Measurements from ENCODE around the gene MINDY2. TPM values are rescaled to one million over a fixed set of nuclear protein-coding genes. Genes with fewer than 3 reads are reported as not detected.
"Not testable (repeated sequence)": the region's sequence is repeated elsewhere in the genome, so short reads cannot be mapped to it uniquely, and the experiment has no call there.

The MINDY2 gene
- polyA plus RNA-seq, 12 donors, result 9.1 to 15.7 (median 11.3) TPM; not detected in 1

- DNase-seq, result no peak
Measured at GRCh38 chr15:58880320-58880719, 109.2 kb downstream of the MINDY2 start.

GRCh38 chr15:58882243-58882642 is 111.1 kb downstream of the MINDY2 start:
- DNase-seq, result no peak

- DNase-seq, result not testable (repeated sequence)
Measured at GRCh38 chr15:58883926-58884325, 112.8 kb downstream of the MINDY2 start.

- DNase-seq, result no peak
Measured at GRCh38 chr15:58886921-58887320, 115.8 kb downstream of the MINDY2 start.

- DNase-seq, result no peak
Measured at GRCh38 chr15:58889363-58889762, 118.3 kb downstream of the MINDY2 start.

- no peak for DNase-seq
Measured at GRCh38 chr15:58898150-58898680, 127.1 kb downstream of the MINDY2 start.

- DNase-seq, result no peak
Measured at GRCh38 chr15:58900631-58901030, 129.5 kb downstream of the MINDY2 start.

GRCh38 chr15:58908550-58909309 is 137.6 kb downstream of the MINDY2 start:
- DNase-seq, result no peak

- no peak for DNase-seq
Measured at GRCh38 chr15:58909616-58910015, 138.5 kb downstream of the MINDY2 start.

- DNase-seq, result no peak
Measured at GRCh38 chr15:58910456-58910855, 139.4 kb downstream of the MINDY2 start.

Other genes starting within 250 kb of the MINDY2 start
- gene ADAM10, start 21.6 kb upstream of the MINDY2 start, polyA plus RNA-seq (ENCODE audit: insufficient read length in 12 of 12), result 100 to 1,000 TPM in 4 of 12 donors, 10 to 100 TPM in 7, not detected in 1; 78.2 to 136 (median 91.3) TPM
- gene SLTM, start 162.4 kb downstream of the MINDY2 start, polyA plus RNA-seq (ENCODE audit: insufficient read length in 12 of 12), result 100 to 1,000 TPM in 1 of 12 donors, 10 to 100 TPM in 10, not detected in 1; 50.8 to 133 (median 72.8) TPM
- 10 to 100 TPM in 11 of 12 donors, not detected in 1; 20.7 to 46.6 (median 24.3) TPM for gene RNF111, start 216.4 kb downstream of the MINDY2 start, polyA plus RNA-seq (ENCODE audit: insufficient read length in 12 of 12)